Measurements from ENCODE around the gene STPG3.

STPG3 gene

GRCh38 chr9:137266585-137267453, 15.7 kb downstream of the STPG3 start:
- DNase-seq (ENCODE audit: low read depth), result no peak

DNA sequence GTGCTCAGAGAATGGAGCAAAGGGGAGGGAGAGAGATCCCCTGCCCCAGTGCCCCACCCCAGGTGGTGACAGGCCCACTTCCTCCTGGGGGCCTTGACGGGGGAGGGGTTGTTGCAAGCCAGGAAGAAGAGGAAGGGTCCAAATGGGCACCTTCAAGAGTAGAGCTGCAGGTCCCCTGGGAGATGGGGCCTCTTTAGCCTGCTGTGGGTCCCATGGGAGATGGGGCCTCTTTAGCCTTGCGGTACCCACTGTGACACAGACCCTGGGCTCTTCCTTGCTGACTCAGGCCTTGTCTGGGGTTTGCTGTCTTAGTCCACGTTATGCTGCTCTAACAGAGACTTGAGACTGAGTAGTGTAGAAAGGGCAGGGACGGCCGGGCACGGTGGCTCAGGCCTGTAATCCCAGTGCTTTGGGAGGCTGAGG, 16.9 kb downstream of the STPG3 start:
- no peak for DNase-seq (ENCODE audit: low read depth)

DNA sequence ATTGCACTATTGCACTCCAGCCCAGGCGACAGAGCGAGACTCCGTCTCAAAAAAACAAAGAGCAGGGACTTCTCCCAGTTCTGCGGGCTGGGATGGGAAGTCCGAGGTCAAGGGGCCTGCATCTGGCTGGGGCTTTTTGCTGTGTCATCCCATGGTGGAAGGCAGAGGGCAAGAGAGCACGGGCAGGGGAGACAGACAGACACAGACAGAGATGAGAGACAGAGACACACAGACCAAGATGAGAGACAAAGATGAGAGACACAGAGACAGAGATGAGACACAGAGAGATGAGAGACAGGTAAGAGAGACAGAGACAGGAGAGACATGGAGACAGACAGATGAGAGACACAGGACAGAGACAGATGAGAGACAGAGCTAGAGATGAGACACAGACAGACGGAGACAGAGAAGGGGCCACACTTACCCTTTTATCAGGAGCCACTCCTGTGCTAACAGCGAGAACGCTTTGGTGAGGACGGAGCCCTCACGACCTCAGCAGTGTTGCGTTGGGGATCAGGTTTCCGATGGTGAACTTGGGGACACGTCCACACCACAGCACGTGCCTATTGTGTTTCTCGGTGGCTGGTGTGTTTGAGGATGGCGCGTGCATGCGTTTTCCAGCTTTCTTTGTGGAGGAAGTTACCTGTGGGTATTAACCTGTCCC, 17.6 kb downstream of the STPG3 start:
- DNase-seq (ENCODE audit: low read depth), result no peak

GRCh38 chr9:137269231-137269772, 18.2 kb downstream of the STPG3 start:
- no peak for DNase-seq (ENCODE audit: low read depth)

GRCh38 chr9:137270929-137271695, 20.0 kb downstream of the STPG3 start:
- no peak for DNase-seq (ENCODE audit: low read depth)

GRCh38 chr9:137271696-137272076, 20.6 kb downstream of the STPG3 start:
- DNase-seq (ENCODE audit: low read depth), result no peak

DNA sequence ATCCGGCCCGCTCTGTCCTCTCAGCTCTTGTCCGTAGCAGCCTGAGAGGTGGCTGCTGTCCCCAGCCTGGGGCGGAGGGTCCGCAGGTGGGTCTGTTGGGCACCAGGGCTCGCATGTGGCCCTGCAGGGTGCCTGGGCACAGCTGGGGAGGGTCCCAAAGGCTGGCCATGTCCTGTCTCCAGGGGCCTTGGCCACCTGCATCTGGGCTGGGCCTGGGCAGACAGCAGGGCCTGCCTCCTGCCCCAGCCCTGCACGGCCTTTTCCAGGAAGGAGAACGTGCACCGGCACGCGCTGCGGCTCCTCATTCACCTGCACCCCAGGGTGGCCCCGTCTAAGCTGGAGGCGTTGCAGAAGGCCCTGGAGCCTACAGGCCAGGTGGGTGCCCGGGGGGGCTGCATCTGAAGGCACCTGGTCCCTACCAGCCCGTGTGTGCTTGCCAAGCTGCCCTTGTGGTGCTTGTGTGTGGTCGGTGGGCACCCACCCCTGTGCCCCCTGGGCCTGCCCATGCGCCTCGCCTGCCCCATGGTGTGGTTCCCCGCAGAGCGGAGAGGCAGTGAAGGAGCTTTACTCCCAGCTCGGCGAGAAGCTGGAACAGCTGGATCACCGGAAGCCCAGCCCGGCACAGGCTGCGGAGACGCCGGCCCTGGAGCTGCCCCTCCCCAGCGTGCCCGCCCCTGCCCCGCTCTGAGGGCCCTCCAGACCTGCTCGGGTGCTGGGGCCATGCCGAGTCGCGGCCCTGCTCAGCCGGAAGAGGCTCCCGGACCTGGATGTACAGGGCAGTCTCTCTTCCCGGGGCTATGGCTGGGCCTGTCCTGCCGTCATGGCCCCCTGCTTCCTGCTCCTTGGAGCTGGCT, 21.4 kb downstream of the STPG3 start:
- DNase-seq (ENCODE audit: low read depth), result no peak

GRCh38 chr9:137273095-137273490, 22.0 kb downstream of the STPG3 start:
- DNase-seq (ENCODE audit: low read depth), result no peak

GRCh38 chr9:137273611-137274320, 22.7 kb downstream of the STPG3 start:
- DNase-seq (ENCODE audit: low read depth), result no peak

DNA sequence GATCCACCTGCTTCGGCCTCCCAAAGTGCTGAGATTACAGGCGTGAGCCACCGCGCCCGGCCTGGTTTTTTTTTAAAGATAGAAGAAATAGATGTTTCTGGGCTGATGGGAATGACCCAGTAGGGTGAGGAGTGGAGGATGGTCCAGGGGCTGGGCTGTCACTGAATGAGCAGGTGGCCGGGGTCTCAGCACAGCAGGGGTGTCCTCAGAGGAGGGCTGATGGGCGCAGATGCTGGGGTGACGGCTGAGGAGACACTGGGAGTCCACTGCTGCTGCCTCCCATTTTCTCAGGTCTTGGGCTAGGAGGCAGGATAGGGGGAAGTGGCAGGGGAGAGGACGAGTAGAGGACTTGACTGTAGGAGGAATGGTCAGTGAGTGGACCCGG, 24.1 kb downstream of the STPG3 start:
- DNase-seq (ENCODE audit: low read depth), result no peak

GRCh38 chr9:137275588-137276472, 24.7 kb downstream of the STPG3 start:
- no peak for DNase-seq (ENCODE audit: low read depth)

GRCh38 chr9:137276473-137277328, 25.6 kb downstream of the STPG3 start:
- no peak for DNase-seq (ENCODE audit: low read depth)

- no peak for DNase-seq (ENCODE audit: low read depth)
Measured at GRCh38 chr9:137277329-137278041, 26.4 kb downstream of the STPG3 start, which contains the start of gene TOR4A. TOR4A (plus strand) TSS chr9:137277726; CDS start chr9:137278690, 964 bp downstream.

GRCh38 chr9:137278061-137278701, 27.1 kb downstream of the STPG3 start:
- DNase-seq (ENCODE audit: low read depth), result no peak

DNA sequence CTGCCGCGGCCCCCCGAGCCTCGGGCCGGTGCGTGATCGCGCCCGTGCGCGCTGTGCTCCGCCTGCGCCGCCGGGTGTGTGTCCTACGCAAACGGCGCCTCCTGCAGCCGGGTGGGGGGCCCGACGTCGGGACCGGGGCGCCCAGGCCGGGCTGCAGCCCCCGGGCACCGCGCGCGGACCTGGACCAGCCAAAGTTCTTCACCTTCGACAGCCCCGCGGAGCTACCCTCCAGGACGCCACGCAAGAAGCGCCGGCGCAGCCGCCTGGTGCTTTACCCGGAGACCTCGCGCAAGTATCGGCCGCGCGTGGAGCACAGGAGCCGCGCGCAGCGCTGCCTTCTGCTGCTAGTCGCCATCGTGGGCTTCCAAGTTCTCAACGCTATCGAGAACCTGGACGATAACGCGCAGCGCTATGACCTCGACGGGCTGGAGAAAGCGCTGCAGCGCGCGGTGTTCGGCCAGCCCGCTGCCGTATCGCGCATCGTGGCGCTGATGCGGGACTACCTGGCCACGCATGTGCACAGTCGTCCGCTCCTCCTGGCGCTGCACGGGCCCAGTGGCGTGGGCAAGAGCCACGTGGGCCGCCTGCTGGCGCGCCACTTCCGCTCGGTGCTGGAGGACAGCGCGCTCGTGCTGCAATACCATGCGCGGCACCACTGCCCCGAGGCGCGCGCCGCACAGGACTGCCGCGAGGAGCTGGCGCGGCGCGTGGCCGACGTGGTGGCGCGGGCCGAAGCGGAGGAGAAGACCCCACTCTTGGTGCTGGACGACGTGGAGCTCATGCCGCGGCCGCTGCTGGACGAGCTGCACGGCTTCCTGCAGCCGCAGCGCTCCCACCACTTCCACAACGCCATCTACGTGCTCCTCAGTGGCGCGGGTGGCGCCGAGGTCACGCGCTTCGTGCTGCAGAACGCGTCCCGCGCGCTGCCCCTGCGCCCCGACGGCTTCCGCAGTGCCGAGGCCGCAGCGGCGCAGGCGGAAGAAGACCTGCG, 27.9 kb downstream of the STPG3 start:
- no peak for DNase-seq (ENCODE audit: low read depth)

DNA sequence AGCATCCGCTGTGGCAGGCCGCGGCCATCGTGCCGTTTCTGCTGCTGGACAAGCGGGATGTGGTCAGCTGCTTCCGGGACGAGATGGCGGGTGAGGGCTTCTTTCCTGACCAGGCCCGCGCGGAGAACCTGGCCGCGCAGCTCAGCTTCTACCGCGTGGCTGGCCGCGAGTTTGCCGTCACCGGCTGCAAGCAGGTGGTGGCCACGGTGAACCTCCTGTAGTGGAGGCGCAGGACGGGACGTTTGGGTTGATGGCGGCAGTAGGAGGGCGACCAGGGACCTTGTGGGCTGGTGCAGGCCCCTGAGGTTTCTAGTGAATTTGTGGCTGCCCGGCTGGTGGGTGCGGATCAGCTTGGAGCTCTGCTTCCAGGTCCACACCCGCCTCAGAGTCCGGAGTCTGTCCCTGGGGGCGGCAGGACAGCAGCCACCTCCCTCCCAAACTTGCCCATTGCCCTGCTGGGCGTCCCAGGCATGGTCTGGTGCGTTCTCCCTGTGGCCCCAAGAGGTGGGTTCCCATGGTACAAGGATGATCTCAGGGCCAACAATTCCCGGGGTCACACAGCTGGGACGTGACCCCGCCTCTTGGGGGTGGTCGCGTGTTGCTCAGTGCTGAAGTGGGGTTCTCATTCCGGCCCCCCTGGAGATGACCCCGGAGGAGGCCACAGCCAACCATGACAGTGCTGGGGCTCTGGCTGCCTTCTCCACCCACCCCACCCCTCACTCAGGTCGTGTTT, 28.8 kb downstream of the STPG3 start:
- DNase-seq (ENCODE audit: low read depth), result no peak

Measured in stimulated activated CD8-positive, alpha-beta memory T cell treated with anti-CD3 and anti-CD28 coated beads, Interleukin-12 subunit alpha, Interleukin-12 subunit beta, amount 100 ng/mL, for 1 hour (primary cell).